Ishikawa (cell line): ENCODE results near the gene MEIS3.

Source experiments
- CEBPB ChIP-seq: IDR thresholded peaks from 2 replicates; pipeline ENCODE4 v1.6.1; 2012
- CREB1 ChIP-seq: IDR thresholded peaks from 2 replicates; pipeline ENCODE4 v1.6.1; 2012; ENCODE audit warnings: low read depth
- EGR1 ChIP-seq: IDR thresholded peaks from 2 replicates; pipeline ENCODE4 v1.6.1; 2012
- EP300 ChIP-seq: IDR thresholded peaks from 2 replicates; pipeline ENCODE4 v1.6.1; 2012; ENCODE audit warnings: borderline replicate concordance
- FOXM1 ChIP-seq: IDR thresholded peaks from 2 replicates; pipeline ENCODE4 v1.6.1; 2012; ENCODE audit warnings: low read depth, borderline replicate concordance
- NFIC ChIP-seq: IDR thresholded peaks from 2 replicates; pipeline ENCODE4 v1.6.1; 2012
- RAD21 ChIP-seq: IDR thresholded peaks from 2 replicates; pipeline ENCODE4 v1.6.1; 2012; ENCODE audit warnings: low read depth
- TCF12 ChIP-seq: IDR thresholded peaks from 2 replicates; pipeline ENCODE4 v1.6.1; 2012; ENCODE audit warnings: low read depth
- TF ChIP-seq, protein P1 (sequence below): IDR thresholded peaks from 2 replicates; pipeline ENCODE4 v1.6.1; 2012; ENCODE audit warnings: low read depth, mild to moderate bottlenecking

DNA sequence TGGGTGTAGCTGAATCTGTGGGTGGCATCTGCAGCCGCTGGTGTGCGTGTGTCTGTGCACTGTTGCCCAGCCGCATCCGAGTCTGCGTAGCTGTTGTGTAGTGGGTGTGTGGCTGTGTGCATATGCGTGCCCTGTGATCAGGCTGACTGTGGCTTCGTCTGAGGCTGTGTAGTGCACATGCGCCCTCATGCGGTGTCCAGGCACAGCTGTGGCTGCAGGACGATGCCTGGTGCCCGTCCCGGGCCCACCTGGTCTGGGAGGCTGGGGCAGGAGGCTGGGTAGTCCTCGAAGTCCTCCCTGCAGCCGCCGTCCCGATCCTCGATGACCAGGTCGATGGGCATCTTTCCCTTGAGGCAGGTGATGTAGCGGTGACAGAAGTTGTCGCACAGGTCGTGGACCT, 4.9 kb downstream of the MEIS3 start:
- TF ChIP-seq CEBPB (no peak), EGR1 (no peak), EP300 (no peak), CREB1 (no peak), RAD21 (peak; percentile 86), TCF12 (no peak), NFIC (no peak), FOXM1 (no peak)
- TF ChIP-seq, protein P1, sequence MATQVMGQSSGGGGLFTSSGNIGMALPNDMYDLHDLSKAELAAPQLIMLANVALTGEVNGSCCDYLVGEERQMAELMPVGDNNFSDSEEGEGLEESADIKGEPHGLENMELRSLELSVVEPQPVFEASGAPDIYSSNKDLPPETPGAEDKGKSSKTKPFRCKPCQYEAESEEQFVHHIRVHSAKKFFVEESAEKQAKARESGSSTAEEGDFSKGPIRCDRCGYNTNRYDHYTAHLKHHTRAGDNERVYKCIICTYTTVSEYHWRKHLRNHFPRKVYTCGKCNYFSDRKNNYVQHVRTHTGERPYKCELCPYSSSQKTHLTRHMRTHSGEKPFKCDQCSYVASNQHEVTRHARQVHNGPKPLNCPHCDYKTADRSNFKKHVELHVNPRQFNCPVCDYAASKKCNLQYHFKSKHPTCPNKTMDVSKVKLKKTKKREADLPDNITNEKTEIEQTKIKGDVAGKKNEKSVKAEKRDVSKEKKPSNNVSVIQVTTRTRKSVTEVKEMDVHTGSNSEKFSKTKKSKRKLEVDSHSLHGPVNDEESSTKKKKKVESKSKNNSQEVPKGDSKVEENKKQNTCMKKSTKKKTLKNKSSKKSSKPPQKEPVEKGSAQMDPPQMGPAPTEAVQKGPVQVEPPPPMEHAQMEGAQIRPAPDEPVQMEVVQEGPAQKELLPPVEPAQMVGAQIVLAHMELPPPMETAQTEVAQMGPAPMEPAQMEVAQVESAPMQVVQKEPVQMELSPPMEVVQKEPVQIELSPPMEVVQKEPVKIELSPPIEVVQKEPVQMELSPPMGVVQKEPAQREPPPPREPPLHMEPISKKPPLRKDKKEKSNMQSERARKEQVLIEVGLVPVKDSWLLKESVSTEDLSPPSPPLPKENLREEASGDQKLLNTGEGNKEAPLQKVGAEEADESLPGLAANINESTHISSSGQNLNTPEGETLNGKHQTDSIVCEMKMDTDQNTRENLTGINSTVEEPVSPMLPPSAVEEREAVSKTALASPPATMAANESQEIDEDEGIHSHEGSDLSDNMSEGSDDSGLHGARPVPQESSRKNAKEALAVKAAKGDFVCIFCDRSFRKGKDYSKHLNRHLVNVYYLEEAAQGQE: no peak
